Stimulated activated CD4-positive, alpha-beta T cell treated with anti-CD3 and anti-CD28 coated beads, Interleukin-12 subunit alpha, Interleukin-12 subunit beta, amount 100 ng/mL, for 4 hours (primary cell): ENCODE results near the gene RAB40AL.
"Not testable (repeated sequence)": the region's sequence is repeated elsewhere in the genome, so short reads cannot be mapped to it uniquely, and the experiment has no call there.

Source experiments
- DNase-seq: peaks from one replicate; pipeline ENCODE4 v3.0.0-alpha.2; 2020

The RAB40AL gene, protein sequence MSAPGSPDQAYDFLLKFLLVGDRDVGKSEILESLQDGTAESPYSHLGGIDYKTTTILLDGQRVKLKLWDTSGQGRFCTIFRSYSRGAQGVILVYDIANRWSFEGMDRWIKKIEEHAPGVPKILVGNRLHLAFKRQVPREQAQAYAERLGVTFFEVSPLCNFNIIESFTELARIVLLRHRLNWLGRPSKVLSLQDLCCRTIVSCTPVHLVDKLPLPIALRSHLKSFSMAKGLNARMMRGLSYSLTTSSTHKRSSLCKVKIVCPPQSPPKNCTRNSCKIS

DNA sequence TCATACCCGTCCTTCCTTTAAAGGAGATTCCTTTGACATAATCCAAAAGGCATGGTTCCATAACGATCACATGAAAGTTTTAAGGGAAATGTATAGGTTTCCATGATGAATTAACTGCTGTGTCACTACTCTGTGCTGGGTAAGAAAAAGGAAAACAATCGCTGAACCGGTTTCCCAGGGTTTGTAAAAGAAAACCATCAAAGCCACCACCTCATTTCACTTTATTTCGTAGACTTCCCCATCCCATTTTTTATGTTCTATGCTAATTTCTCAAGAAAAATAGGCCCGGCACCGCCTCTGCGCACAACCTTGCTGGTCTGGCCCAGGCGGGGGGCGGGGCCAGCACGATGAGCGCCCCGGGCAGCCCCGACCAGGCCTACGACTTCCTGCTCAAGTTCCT, at the start of gene RAB40AL:
Gene RAB40AL (plus strand): TSS at position 301 of the 400 bp plus-strand sequence. CDS start 47 bp downstream, at position 348.
- DNase-seq = not testable (repeated sequence)

- no peak for DNase-seq
These were observed 49.4 kb upstream of the RAB40AL start for GRCh38 chrX:102887687-102888086.

DNA sequence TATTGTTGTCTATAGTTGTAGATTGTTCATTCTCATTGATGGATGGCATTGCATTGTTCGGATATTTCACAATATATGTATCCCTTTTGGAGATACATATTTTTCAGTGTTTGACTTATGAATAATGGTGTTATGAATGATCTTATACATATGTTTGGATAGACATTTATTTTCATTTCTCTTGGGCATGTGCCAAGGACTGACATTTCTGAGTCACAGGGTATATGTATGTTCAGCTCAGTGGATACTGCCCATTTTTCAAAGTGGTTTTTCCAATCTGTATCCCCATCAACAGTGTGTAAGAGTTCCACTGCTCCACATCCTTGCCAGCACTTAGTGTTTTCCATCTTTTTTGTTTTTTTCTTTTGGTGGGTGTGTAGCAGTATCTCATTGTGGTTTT, 45.0 kb upstream of the RAB40AL start:
- no peak for DNase-seq

GRCh38 chrX:102899940-102900916, 36.8 kb upstream of the RAB40AL start:
- peak; percentile 62 for DNase-seq

GRCh38 chrX:102902355-102902754, 34.7 kb upstream of the RAB40AL start:
- no peak for DNase-seq

DNA sequence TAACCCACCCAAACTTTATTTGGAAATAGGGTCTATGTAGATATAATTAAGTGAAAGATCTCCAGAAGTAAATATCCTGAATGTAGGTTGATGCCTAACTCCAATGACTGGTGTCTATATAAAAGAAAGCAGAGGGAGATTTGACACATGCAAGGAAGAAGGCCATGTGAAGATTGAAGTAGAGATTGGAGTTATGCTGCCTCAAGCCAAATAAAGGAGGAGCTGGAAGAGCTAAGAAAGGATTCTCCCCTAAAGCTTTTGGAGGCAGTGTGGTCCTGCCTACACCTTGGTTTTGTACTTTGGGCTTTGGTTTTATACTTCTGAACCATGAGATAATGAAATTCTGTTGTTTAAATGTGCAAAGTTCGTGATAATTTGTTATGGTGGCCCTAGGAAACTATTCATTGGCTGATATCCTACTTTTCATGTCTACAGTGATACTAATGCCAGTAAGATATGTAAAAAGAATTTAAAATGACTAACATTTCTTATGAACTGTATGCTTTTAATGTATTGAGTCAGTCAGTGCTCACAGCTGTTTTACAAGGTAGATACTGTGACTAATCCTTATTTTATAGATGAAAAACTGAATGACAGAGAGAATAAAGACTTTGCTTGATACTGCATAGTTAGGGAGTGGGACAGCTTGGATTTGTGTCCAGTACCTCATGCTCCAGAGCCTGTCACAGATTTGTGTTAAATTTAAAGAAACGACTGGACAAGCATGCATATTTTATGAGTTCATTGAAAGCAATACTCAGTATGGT, 5.9 kb upstream of the RAB40AL start:
- DNase-seq = no peak

DNA sequence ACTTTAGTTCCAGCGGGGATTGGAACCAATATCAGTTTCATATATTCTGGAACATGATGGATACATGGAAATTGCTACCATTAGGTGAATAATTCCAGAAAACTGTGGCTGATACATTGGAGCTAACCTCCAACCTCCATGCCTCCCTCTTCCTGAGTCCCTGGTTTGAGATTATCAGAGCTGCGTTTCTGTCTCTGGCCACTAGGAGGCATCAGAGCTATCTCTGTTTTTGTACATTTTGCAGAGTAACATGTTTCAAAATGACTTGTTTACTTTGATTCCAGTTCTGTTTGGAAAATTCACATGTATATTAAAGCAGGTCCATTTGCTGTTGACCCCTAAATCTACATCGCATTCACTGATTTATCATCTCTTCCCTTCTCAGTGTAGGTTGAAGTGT, 2.4 kb upstream of the RAB40AL start:
- peak; percentile 8 for DNase-seq

DNA sequence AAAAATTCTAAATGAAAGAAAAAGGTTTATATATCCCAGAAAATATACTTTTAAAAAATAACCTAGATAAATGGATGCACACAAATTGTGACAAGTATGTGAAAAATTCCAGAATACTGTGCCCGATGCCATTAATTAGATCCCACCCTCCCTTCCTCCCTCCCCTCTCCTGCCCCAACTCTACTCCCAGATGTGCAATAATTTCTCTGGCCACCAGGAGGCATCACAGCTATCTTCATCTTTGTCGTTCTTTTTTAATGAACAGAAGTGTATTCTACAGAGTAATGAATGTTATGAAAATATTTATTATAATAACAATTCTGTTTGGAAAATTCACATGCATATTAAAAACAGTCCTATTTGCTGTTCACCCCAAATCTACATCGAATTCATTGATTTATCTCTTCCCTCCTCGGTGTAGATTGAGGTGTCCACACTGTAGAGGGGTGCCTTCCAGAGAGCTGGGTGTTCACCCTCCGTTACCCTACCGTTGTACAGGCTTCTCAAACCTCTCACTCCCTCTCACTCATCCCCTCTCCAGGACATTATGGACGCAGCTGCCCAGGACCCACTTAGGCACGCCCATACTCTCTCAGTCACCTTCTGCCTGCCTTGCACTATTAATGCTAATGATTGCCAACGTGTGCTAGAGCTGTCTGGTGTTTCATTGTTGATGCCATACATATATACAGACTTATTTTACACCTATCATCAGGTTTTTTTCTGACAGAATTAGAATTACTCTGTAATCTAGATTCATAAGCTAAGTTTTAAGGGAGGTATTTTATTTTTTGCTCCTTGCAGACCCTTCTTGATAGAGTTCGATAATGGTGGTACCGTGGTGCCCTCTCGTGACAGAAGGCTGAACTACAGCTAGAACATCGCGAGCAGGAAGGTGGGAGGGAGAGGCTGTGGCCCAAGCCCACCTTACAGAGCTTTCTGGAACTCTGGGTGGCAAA, 14.1 kb downstream of the RAB40AL start:
- peak; percentile 44 for DNase-seq

- DNase-seq = no peak
These were observed 20.7 kb downstream of the RAB40AL start for GRCh38 chrX:102957751-102958150.

DNA sequence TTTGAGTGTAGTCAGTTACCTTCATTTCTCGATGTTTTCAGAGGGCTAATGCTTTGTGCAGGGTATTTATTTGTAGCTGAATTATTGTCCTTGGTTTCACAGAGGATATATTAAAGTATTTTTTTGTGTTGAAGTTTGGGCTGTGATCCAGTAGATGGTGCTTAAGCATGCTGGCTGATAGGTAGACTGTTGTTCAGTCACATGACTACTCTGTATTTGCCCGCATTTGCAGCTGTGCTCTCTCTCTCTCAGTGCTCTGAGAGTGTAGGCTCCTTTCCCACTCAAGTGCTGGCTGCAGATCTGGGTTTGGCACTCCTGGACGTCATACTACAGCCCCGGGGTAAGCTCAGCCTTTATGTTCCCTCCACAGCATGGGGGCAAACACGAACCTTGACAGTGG, 21.7 kb downstream of the RAB40AL start:
- DNase-seq = no peak

DNA sequence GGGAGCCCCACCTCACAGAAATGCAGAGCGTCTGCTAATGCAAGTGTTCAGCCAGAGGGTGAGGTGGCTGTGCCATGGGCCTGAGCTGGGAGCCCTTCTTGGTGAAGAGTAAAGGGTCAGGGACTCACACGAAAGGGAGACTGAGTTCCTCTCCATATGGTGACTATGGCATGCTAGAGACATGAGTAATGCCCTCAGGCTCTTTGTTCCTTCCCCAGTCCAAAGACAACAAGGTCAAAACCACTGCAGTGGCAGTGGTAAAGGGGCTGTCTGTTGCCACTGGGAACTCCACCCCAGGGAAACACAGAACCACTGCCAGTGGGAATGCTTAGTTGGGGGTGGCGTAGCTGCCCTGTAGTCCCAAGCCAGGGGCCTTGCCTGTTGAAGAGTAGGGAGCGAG, 22.4 kb downstream of the RAB40AL start:
- no peak for DNase-seq

DNA sequence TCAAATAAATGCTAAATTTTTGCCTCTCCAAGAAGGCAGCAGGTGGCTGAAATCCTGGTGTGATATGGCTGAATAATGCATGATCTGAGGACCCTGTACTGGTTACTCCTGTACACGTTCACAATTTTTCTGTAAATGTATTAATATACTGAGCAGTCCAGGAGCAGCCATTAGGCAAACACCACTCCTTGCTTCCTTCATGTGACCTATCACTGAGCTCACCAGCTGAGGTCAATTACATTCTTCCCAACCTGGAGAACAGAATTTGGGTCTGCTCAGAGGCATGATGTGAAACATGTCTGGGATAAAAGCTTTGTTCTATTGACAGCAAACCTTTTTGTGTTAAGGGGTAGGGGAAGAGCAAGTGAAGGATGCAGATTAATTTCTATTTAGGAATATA, 26.9 kb downstream of the RAB40AL start:
- DNase-seq = no peak

GRCh38 chrX:102964940-102965339, 27.9 kb downstream of the RAB40AL start:
- DNase-seq = no peak

DNA sequence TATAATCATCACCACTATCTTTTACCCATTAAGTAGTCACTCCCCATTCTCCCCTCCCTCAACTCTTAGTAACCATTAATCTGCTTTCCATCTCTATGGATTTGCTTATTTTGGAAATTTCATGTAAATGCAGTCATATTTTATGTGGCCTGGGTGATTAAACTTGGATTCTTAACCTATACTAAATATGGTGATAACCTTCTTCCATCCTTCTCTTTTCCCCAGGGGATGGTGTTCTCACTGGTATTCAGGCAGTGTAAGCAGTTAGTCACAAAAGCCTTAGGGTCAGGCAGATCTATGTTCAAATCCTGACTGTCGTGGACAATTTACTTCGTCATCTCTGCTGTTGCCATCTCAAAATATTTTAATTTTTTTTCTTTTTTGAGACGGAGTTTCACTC, 29.6 kb downstream of the RAB40AL start:
- no peak for DNase-seq

GRCh38 chrX:102968216-102968615, 31.1 kb downstream of the RAB40AL start:
- DNase-seq = no peak

GRCh38 chrX:102971536-102971935, 34.5 kb downstream of the RAB40AL start:
- DNase-seq = not testable (repeated sequence)

GRCh38 chrX:102975016-102975415, 37.9 kb downstream of the RAB40AL start:
- DNase-seq = no peak

DNA sequence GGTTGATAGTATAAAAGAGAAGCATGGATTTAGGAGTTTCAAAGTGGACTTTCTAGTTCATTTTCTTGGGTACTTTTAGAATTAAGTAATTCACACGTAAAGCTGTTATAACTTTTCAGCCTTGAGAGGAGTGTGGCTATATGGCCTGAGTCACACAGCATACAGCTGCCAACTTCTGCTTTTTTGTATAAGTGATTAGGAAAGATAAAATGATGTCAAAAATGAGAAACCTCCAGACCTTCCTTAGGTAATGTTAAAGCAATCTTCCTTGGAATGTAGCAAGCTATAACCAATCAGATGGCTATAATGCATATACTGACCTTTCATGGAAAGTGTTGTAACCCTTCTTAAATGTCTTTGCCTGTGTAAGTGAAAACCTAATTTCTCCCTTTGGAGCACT, 39.2 kb downstream of the RAB40AL start:
- DNase-seq = no peak

DNA sequence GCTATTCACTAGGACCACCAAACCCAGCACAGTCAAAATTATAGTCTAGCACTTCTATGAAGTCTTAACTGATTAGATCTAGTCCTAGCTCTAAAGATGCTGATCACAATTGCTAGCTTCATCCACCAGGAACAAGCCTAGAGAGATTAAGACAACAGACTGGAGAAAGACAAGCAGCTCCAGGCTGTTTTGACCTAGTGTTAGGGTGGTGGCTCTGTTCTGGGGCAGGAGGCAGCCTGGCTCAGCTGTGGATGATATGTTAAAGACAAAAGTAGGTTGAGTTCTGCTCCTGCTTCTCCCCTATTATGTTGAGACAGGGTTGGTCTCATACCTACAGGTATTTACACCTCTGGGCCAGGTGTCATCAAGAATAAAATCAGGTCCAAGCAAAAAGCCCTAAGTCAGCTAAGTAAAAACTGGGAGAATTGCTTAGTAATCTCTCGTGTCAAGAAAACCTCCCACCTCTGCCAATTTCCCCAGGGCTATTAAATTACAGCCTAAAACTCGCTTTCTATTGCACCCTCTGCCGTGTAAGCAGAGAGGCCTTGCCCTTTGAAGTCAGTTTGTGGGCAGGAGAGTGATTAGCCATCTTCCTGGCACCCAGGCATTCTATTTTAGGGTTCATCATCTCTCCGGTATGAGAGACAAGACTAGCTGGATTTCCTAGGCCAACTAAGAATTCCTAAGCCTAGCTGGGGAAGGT, 39.9 kb downstream of the RAB40AL start:
- no peak for DNase-seq

DNA sequence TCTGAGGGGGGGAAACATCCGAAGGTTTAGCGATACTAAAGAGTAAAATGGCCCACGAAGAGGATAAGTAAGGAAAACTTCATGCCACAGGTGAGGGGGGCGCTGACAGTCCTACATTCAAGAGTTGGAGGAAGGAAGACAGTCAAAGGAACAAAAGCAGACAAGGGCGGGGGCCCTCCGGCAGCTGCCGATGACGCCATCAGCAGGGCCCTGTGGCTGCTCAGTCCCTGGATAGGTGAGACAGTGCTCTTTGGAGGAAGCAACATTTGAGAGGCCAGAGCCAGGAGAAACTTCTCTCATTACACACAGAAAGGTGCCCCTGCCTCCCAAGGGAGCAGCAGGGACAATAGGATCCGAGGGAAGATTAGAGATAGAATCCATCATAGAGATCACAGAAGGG, 41.5 kb downstream of the RAB40AL start:
- DNase-seq = no peak

DNA sequence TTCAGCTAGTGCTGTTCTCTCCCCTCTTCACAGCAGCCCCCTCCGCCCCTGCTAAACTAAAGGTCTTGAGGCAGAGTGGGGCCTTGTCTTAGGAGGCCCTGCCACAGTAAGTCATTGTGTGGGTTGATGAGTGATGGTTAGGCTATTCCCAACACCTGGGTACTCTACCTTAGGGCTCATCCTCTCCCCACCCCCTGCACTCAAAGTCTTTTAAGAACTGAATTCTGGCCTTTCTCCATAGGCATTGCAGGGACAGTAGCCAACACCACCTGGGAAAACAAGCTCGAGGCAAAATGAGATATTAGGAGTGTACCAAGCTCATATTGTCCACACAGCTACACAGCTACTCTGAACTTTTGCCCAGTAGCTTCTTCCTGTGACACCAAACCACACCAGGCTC, 42.5 kb downstream of the RAB40AL start:
- no peak for DNase-seq
